NCI-H2196 (cell line): ENCODE results near the gene ZNF638.

Experiments used
- DNase-seq: peaks from one replicate; lab custom pipeline; 2025; ENCODE audit not compliant: unreplicated experiment; lab: John Stamatoyannopoulos, UW

The ZNF638 gene

GRCh38 chr2:71467180-71467815, 135.7 kb downstream of the ZNF638 start:
- DNase-seq = no peak

GRCh38 chr2:71468279-71469015, 136.9 kb downstream of the ZNF638 start:
- no peak for DNase-seq

- no peak for DNase-seq
These were observed 138.1 kb downstream of the ZNF638 start for GRCh38 chr2:71469403-71470398.

GRCh38 chr2:71471276-71471675, 139.7 kb downstream of the ZNF638 start:
- no peak for DNase-seq

- DNase-seq = no peak
These were observed 140.4 kb downstream of the ZNF638 start for GRCh38 chr2:71472019-71472418.

- DNase-seq = no peak
These were observed 141.9 kb downstream of the ZNF638 start for GRCh38 chr2:71473346-71474031.

- DNase-seq = no peak
These were observed 142.6 kb downstream of the ZNF638 start for GRCh38 chr2:71474116-71474743.

GRCh38 chr2:71474744-71475397, 143.3 kb downstream of the ZNF638 start:
- no peak for DNase-seq

GRCh38 chr2:71476495-71476894, 144.9 kb downstream of the ZNF638 start:
- no peak for DNase-seq

- DNase-seq = no peak
These were observed 145.7 kb downstream of the ZNF638 start for GRCh38 chr2:71477231-71477691.

- DNase-seq = no peak
These were observed 147.2 kb downstream of the ZNF638 start for GRCh38 chr2:71478806-71479205.

GRCh38 chr2:71479261-71479660, 147.7 kb downstream of the ZNF638 start:
- DNase-seq = no peak

GRCh38 chr2:71481111-71481510, 149.5 kb downstream of the ZNF638 start:
- DNase-seq = no peak

- DNase-seq = no peak
These were observed 150.5 kb downstream of the ZNF638 start for GRCh38 chr2:71482055-71482454.

GRCh38 chr2:71483246-71483645, 151.7 kb downstream of the ZNF638 start:
- no peak for DNase-seq

GRCh38 chr2:71484354-71484753, 152.8 kb downstream of the ZNF638 start:
- DNase-seq = no peak
